Germinal center (tissue), 1 donor: Measurements from ENCODE around the gene PIWIL1.

Source experiments
- DNase-seq: peaks from one replicate; pipeline ENCODE4 v3.0.0; 2012; ENCODE audit warnings: mixed read lengths, low spot score

Gene PIWIL1

GRCh38 chr12:130374083-130374482 lies 36.4 kb downstream of the PIWIL1 start:
- DNase-seq: no peak

DNA sequence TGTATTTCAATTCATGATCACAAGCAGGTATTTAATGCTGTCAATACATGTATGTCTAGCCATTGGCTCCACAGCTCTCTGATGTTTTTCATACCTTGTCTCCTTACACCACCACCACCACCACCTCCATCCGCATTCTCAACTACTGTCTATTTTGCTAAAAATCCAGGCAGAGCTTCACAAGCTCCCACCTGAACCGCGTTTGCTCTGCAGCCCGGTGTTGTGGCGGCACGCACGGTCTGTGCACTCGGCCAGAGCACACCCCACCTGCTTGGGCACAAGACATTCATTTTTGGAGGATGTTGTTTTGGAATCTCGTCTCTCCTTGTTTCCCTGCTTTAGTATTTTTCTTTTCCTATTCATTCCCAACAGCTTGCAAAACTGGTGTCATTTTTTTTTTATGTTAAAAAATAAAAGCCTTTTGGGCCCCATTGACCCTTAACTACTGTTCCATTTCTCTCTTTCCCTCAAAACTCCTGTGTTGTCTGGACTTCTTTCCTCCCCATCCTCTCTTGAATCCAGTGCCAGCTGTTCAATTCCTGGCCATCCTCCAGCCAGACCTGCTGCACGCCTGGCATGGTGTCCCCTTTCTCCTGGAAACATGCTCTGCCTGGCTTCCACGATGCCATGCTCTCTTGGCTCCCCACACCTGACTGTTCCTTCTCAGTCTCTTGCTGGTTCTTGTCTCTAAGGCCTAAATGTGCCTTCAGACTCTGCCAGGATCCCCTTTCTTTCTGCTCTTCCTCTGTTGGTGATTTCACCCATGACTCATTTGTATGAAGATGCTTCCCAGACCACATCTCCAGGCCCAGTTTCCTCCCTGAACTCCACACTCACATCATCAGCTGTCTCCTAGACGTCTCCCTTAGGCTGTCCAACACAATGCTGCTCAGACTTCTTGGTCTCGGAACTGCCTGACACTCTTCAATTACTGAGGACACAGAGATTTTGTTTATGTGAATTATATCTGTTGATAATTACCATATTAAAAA lies 37.9 kb downstream of the PIWIL1 start:
- no peak for DNase-seq

GRCh38 chr12:130382818-130383217 lies 45.1 kb downstream of the PIWIL1 start:
- DNase-seq: no peak

- no peak for DNase-seq
These were observed 46.5 kb downstream of the PIWIL1 start for GRCh38 chr12:130384234-130384633.

DNA sequence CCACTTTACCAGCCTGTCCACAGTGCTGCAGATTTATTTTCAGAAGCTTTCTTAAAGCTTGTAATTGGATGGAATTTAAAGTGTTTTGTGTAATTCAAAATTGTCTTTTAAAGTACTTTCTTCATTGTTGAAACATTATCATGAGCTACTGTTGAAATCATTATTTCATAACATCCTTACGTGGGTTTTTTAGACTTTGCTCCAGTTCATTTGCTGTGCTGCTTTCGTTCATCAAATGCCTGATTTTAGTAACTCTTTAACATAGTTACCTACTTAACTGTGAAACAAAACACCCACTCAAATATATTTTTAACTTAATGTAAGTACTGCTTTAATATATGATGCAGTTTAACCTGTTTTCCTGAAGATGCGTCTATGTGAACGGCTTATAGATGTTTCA lies 47.5 kb downstream of the PIWIL1 start:
- DNase-seq: no peak

DNA sequence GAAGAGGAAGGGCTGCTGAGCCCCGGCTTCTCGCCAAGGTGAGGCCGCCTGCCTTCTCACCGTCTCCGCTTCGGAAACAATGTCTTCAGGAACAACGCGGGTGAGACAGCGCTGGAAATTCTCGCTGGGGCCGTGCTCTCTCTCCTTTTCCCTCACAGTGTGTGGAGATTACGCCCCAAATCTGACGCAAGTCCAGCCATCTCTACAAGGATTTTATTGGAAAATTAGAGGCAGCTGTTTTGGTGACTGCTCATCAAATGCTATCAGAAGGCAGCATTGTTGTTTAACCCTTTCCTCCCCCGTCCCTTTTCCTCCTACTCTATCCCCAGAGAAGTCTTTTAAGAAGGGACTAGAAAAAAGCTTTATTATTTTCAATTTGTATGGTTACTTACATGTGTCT lies 53.5 kb downstream of the PIWIL1 start:
- no peak for DNase-seq

- DNase-seq: no peak
These were observed 57.2 kb downstream of the PIWIL1 start for GRCh38 chr12:130394906-130395305.

- DNase-seq: no peak
These were observed 59.0 kb downstream of the PIWIL1 start for GRCh38 chr12:130396667-130397066.

DNA sequence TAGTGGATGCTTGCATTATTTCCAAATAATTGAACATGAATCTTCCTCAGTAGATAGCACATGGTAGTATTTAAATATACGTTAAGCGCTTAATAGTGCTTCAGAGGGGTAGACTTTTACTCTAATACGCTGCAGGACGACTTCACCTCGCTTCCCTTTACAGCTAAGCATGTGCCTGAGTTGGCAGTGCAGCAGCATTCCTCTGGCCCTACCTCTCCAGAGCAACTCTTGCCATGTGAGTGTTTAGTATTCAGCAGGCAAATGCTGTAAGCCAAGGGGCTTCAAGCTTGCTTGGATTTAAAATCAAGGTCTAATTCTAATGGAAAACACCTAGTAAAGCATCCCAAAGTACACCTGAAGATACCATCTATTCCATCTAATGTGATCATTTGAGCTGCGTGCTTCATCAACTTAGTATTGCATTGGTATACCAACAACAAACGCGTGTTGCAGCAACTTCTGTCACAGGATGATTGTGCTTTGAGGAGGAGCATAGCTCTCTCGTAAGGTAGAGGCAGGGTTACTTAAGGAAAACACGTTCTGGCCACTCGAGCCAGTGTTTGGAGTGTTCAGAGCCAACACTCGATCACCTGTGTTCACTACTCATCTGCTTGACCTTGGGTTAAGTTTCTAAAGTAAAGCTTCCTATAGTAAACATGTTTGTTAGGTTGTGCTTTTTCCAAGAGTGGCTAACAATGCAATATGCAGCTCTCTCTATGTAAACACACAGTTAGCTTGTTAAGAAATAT lies 60.6 kb downstream of the PIWIL1 start:
- no peak for DNase-seq

GRCh38 chr12:130401703-130402102 lies 64.0 kb downstream of the PIWIL1 start:
- no peak for DNase-seq

- no peak for DNase-seq
These were observed 67.6 kb downstream of the PIWIL1 start for GRCh38 chr12:130405332-130405731.

DNA sequence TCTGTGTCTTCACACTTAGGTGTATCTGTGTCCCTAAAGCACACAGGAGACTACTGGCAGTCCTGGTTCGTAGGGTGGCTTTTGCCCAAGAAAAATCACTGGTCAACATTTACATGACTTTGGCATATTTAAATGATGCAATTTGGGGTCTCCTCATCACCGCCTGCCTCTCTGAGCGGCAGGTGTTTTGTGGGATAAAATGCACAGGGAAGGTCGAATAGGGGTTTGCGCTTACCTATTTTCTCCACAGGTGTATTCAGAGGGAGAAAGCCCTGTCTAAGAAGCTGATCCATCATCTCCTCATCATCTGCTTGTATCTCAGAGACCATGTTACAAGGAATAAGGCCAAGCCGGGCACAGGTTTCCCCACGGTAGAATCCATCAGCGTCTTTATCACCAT lies 74.7 kb downstream of the PIWIL1 start:
- no peak for DNase-seq

GRCh38 chr12:130413909-130414308 lies 76.2 kb downstream of the PIWIL1 start:
- DNase-seq: no peak

DNA sequence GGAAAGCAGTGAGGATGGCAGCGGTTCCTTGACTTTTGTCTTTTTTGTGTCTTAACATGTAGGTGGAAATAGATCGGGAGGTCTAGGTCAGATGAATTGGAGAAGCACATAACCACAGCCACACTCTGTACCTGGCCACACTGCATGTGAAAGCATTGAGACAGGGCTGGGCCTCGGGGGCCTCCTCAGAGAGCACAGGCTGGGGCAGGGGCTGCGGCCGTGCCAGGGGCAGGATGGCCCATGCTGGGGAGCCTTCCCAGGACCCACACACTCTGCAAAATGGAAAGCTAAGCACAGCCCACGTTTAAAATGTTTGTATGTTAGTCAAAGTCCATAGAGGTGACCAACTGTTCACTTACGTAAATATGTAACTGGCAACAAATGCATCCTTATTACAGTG lies 76.7 kb downstream of the PIWIL1 start:
- no peak for DNase-seq

GRCh38 chr12:130418251-130418650 lies 80.6 kb downstream of the PIWIL1 start:
- no peak for DNase-seq

GRCh38 chr12:130419116-130419515 lies 81.4 kb downstream of the PIWIL1 start:
- DNase-seq: no peak

DNA sequence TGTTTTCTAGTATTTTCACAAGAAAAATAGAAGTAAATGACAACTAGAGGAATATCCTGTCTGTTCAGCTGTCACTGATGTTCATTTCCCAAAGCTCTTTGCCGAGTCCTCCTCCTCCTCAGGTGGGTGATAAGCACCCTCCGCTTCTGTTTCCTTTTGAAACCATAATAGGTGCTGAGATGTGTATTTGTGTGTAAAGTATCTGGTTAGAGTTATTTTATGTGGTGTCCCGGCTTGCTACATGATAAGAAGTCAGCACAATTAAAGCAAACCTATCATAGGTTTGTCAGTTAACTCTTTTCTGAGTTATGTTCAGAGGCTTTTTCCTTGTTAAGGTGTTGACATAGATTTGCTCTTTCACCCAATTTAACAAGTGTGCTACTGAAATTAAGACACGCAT lies 82.4 kb downstream of the PIWIL1 start:
- no peak for DNase-seq

DNA sequence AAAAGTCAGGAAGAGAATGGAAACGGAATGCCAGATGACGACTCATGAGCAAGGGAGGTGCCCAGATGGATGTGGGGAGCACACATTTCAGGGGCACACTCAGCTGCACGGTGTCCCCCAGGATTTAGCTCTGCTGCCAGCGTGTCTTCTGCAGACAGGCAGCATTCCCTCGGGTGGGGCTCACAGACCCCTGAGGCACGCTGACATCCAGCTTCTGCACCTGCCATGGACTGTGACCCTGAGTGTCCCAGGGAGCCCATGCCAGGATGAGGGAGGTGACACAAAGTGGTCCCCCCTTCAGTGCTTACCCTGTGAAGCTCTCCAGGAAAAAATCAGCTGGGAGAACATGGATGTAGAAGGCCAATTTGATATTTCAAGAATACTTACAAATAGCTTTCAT lies 84.2 kb downstream of the PIWIL1 start:
- DNase-seq: no peak
